Pancreas (tissue), 10 donors: ENCODE measurements around the gene SIT1. TPM values are rescaled to one million over a fixed set of nuclear protein-coding genes. Genes with fewer than 3 reads are reported as not detected.

ENCODE experiments used
- ATAC-seq, 4 donors: fragments of 200-7000 bp; cut with Tn5 transposase; one replicate each; pipeline versions ENCODE4 v1.8.0 to v1.9.1; 2020; ENCODE audit warnings: mild to moderate bottlenecking in 4 of 4, moderate library complexity in 4 of 4
- DNase-seq, 6 donors: peaks; one replicate each; pipeline ENCODE4 v3.0.0-alpha.2; 2020
- FAIRE-seq: peaks from 2 replicates; lab custom pipeline; 2012; peaks lifted over from hg19 to GRCh38; lab: Jason Lieb, UNC
- H3K27ac ChIP-seq, 4 donors: fragments of 200-600 bp; sonication (generic); 1 replicate in 3 of 4; 2 replicates in 1 of 4; pipeline versions ENCODE4 v1.5.0 to v1.8.0; 2020
- H3K27me3 ChIP-seq, 4 donors: fragments of 200-600 bp; one replicate each; pipeline ENCODE4 v1.8.0; 2021
- H3K36me3 ChIP-seq, 3 donors: fragments of 200-600 bp; sonication (generic) in 1 of 3; one replicate each; pipeline versions ENCODE4 v1.5.0 to v1.8.0; 2020 to 2021
- H3K4me1 ChIP-seq, 3 donors: fragments of 200-600 bp; one replicate each; pipeline ENCODE4 v1.8.0; 2021
- H3K4me3 ChIP-seq, 4 donors: fragments of 200-600 bp; sonication (generic) in 2 of 4; one replicate each; pipeline versions ENCODE4 v1.5.0 to v1.8.0; 2020 to 2021
- H3K9me3 ChIP-seq, 4 donors: fragments of 200-600 bp; one replicate each; pipeline ENCODE4 v1.8.0; 2021
- CTCF ChIP-seq, 4 donors: fragments of 200-600 bp; sonication (generic) in 3 of 4; IDR thresholded peaks; one replicate each; pipeline versions ENCODE4 v1.5.0 to v1.8.0; 2021; ENCODE audit warnings: antibody characterized with exemption in 4 of 4
- WGBS, 2 donors: extraction: QIAGEN DNeasy Blood & Tissue Kit; methylation state at CpG; one replicate each; pipeline ENCODE4 v1.1.7; 2013; 5-methylcytosine and 5-hydroxymethylcytosine counted together
- intact Hi-C, 3 donors: fragments of 100-400 bp; cut with DNase I; formaldehyde crosslinking; loops; one replicate each; pipeline versions ENCODE4 v1.11.1 to v1.14.2; 2022
- polyA plus RNA-seq, 2 donors: library from polyadenylated mRNA; stranded (reverse); fragments of 200-250 nt; gene quantifications; one replicate each; pipeline ENCODE4 v1.2.3, GENCODE V29; 2013
- total RNA-seq, 6 donors: library from RNA; stranded (reverse); fragmentation: NEBNext Ultra II Directional in 4 of 6; extraction: Animal tissue kit (Norgen Biotek cat#: 25700) in 4 of 6; gene quantifications; one replicate each; pipeline versions ENCODE4 v1.2.1 to v1.2.4, GENCODE V29; 2021 to 2023
- donor health status: healthy with polysubstance abuse.
- donor health status: DM: no; HTN: no; CAD: no; lungs with moderate emphysema.
- donor health status: DM: no; HTN: no; CAD: no.
- donor health status: control.
- donor health status: control.
- donor health status: Bipolar disorder and iron deficiency.
- donor health status: DM: yes; HTN: yes; CAD: no.
- donor health status: DM: no; HTN: no; CAD: no.
- donor health status: DM: no; HTN: no; CAD: no.
- donor health status: DM: yes; HTN: yes; CAD: no.

Gene SIT1
- total and polyA plus RNA-seq, 8 donors = 0.25 to 0.59 (median 0.43) TPM; not detected in 2

- ATAC-seq (peak in 3 of 4 donors; percentile 35 to 57 (median 45)), FAIRE-seq (no peak), DNase-seq (peak in 4 of 6 donors; percentile 48 to 78 (median 64))
- intact Hi-C loops = no loop called here
- Histone ChIP-seq H3K4me3 (peak overlapping the region; percentile 20 to 47 (median 35)), H3K27me3 (no peaks in the 10 kb centered on the region), H3K9me3 (no peaks in the 10 kb centered on the region), H3K27ac (no peak overlapping the region), H3K4me1 (peaks cover 4 to 21% (median 16%) of the 10 kb centered on the region in 3 donors), H3K36me3 (no peaks in the 10 kb centered on the region)
- 12 to 25% methylated on average over 51 of the region's 51 CpGs for WGBS, 2 donors
- no peak for TF ChIP-seq CTCF (IDR thresholded peaks at IDR 0.05)
Measured at GRCh38 chr9:35675732-35676392, 25.1 kb upstream of the SIT1 start.

- ATAC-seq = no peak
- Histone ChIP-seq H3K4me3 (peak overlapping the region in 2 of 4 donors; percentile 46 to 47), H3K4me1 (peaks cover 7 to 24% (median 20%) of the 10 kb centered on the region in 3 donors), H3K9me3 (no peaks in the 10 kb centered on the region), H3K27ac (no peak overlapping the region), H3K27me3 (no peaks in the 10 kb centered on the region), H3K36me3 (no peaks in the 10 kb centered on the region)
- DNase-seq = no peak
- WGBS, 2 donors = 75 to 78% methylated on average over 13 of the region's 13 CpGs
- no peak for FAIRE-seq
- no peak for TF ChIP-seq CTCF (IDR thresholded peaks at IDR 0.05)
- intact Hi-C loops = no loop called here
Measured at GRCh38 chr9:35675204-35675603, 24.5 kb upstream of the SIT1 start.

GRCh38 chr9:35674025-35674361, 23.3 kb upstream of the SIT1 start:
- peak overlapping the region in 2 of 4 donors; percentile 61 to 76 for H3K27ac ChIP-seq
- FAIRE-seq = no peak
- intact Hi-C loops = no loop called here

GRCh38 chr9:35673132-35674024, 22.6 kb upstream of the SIT1 start, which contains the start of gene CA9:
CA9 (plus strand) TSS chr9:35673928; CDS start chr9:35673960, 32 bp downstream.
- peak; percentile 72 to 93 (median 80) for DNase-seq
- Histone ChIP-seq H3K36me3 (no peaks in the 10 kb centered on the region), H3K27ac (peak within 1 kb of the TSS in 3 of 4 donors; percentile 17 to 76 (median 61)), H3K9me3 (no peaks in the 10 kb centered on the region), H3K4me3 (peak within 1 kb of the TSS in 1 of 4 donors; percentile 7), H3K27me3 (no peaks in the 10 kb centered on the region), H3K4me1 (peaks cover 23 to 38% (median 38%) of the 10 kb centered on the region in 3 donors)
- ATAC-seq = peak; percentile 74 to 80 (median 78)
- intact Hi-C loops = no loop called here
- no peak for TF ChIP-seq CTCF (IDR thresholded peaks at IDR 0.05)
- whole genome bisulfite sequencing, 2 donors = 6 to 14% methylated on average over 10 of the region's 10 CpGs
- no peak for FAIRE-seq

More at GRCh38 chr9:35674025-35674361, 23.3 kb upstream of the SIT1 start:
- ATAC-seq (no peak), DNase-seq (no peak)
- H3K9me3 ChIP-seq = no peaks in the 10 kb centered on the region
- no peaks in the 10 kb centered on the region for H3K27me3 ChIP-seq
- peaks cover 18 to 33% (median 32%) of the 10 kb centered on the region in 3 donors for H3K4me1 ChIP-seq
- 62 to 77% methylated on average over 3 of the region's 3 CpGs for WGBS, 2 donors
- no peak for TF ChIP-seq CTCF (IDR thresholded peaks at IDR 0.05)
- H3K36me3 ChIP-seq = no peaks in the 10 kb centered on the region
- peak overlapping the region in 1 of 4 donors; percentile 7 for H3K4me3 ChIP-seq
